WERI-Rb-1 (cell line): Measurements from ENCODE around the gene COASY.
"Not testable (repeated sequence)": the region's sequence is repeated elsewhere in the genome, so short reads cannot be mapped to it uniquely, and the experiment has no call there.

Source experiments
- DNase-seq: peaks from one replicate; pipeline ENCODE4 v3.0.0-alpha.2; 2020
- H3K27ac ChIP-seq: fragments of 250-450 bp; sonication (Bioruptor Pico); 2 replicates; pipeline ENCODE4 v1.5.1; 2020; ENCODE audit warnings: mild to moderate bottlenecking, moderate library complexity
- H3K27me3 ChIP-seq: fragments of 250-450 bp; sonication (Bioruptor Pico); 2 replicates; pipeline ENCODE4 v1.5.1; 2021; ENCODE audit warnings: mild to moderate bottlenecking, low read depth, moderate library complexity; ENCODE audit not compliant: insufficient read depth, severe bottlenecking
- H3K36me3 ChIP-seq: fragments of 250-450 bp; sonication (Bioruptor Pico); 2 replicates; pipeline ENCODE4 v1.5.1; 2020; ENCODE audit warnings: mild to moderate bottlenecking, moderate library complexity
- H3K4me3 ChIP-seq: 2 replicates; pipeline ENCODE4 v1.5.1; 2011; ENCODE audit warnings: low read depth, mild to moderate bottlenecking, control low read depth, low read length
- H3K9me3 ChIP-seq: fragments of 250-450 bp; sonication (Bioruptor Pico); 2 replicates; pipeline ENCODE4 v1.5.1; 2021; ENCODE audit warnings: mild to moderate bottlenecking, moderate library complexity; ENCODE audit not compliant: severe bottlenecking
- TF ChIP-seq, protein P1 (sequence below): IDR thresholded peaks from 2 replicates; pipeline ENCODE4 v1.5.1; 2011; ENCODE audit warnings: low read depth, mild to moderate bottlenecking, control low read depth, inconsistent platforms, low read length

The COASY gene

DNA sequence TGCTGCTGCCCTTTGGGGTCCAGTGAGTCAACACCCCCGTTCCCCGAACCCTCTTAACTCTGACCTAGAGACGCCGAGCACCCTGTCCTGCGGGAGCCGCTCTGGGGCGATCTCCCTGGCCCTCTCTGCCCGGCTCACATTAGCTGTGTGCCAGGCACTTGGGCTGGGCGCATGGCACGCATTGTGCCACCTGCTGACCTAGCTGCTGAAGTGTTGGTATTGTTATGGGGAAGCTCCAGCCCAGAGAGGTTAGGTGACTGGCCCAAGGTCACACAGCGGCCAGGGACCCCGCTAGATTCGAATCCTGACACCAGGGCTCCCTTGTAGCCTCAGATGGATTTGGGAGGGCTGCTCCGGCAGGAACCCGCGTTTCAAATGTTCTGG, 8.1 kb upstream of the COASY start:
- no peak for DNase-seq
- Histone ChIP-seq H3K36me3 (peaks cover 14% of the 10 kb centered on the region), H3K27ac (peak overlapping the region; percentile 91), H3K9me3 (no peaks in the 10 kb centered on the region), H3K27me3 (no peaks in the 10 kb centered on the region), H3K4me3 (peak overlapping the region; percentile 83)
- TF ChIP-seq, protein P1, sequence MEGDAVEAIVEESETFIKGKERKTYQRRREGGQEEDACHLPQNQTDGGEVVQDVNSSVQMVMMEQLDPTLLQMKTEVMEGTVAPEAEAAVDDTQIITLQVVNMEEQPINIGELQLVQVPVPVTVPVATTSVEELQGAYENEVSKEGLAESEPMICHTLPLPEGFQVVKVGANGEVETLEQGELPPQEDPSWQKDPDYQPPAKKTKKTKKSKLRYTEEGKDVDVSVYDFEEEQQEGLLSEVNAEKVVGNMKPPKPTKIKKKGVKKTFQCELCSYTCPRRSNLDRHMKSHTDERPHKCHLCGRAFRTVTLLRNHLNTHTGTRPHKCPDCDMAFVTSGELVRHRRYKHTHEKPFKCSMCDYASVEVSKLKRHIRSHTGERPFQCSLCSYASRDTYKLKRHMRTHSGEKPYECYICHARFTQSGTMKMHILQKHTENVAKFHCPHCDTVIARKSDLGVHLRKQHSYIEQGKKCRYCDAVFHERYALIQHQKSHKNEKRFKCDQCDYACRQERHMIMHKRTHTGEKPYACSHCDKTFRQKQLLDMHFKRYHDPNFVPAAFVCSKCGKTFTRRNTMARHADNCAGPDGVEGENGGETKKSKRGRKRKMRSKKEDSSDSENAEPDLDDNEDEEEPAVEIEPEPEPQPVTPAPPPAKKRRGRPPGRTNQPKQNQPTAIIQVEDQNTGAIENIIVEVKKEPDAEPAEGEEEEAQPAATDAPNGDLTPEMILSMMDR: no peak

DNA sequence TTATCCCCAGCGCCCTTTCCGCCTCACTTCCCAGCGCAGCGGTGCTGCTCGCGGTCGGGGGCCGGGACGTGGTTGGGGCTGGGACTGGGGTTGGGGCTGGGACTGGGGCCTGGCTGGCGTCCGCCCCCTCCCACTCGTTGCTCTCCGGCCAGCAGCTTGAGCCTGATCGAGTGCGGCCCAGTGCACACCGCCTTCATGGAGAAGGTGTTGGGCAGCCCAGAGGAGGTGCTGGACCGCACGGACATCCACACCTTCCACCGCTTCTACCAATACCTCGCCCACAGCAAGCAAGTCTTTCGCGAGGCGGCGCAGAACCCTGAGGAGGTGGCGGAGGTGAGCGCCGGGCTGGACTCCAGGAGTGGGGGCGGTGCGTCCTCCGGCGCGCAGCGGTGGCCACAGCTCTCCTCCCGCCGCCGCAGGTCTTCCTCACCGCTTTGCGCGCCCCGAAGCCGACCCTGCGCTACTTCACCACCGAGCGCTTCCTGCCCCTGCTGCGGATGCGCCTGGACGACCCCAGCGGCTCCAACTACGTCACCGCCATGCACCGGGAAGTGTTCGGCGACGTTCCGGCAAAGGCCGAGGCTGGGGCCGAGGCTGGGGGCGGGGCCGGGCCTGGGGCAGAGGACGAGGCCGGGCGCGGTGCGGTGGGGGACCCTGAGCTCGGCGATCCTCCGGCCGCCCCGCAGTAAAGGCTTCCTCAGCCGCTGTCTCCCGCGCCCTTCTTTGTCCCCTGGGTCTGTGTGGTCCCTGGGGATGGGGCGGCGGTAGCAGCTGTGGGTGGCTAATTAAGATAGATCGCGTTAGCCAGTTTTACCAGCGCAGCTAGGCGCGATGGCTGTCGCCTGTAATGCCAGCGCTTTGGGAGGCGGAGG, 7.5 kb upstream of the COASY start:
- Histone ChIP-seq H3K4me3 (peak overlapping the region; percentile 83), H3K36me3 (peaks cover 14% of the 10 kb centered on the region), H3K27me3 (no peaks in the 10 kb centered on the region), H3K9me3 (no peaks in the 10 kb centered on the region), H3K27ac (peak overlapping the region; percentile 91)
- peak; percentile 96 for DNase-seq
- TF ChIP-seq, protein P1: 0 out of 2 replicates have a peak, but pooled peaks have one; percentile 14

DNA sequence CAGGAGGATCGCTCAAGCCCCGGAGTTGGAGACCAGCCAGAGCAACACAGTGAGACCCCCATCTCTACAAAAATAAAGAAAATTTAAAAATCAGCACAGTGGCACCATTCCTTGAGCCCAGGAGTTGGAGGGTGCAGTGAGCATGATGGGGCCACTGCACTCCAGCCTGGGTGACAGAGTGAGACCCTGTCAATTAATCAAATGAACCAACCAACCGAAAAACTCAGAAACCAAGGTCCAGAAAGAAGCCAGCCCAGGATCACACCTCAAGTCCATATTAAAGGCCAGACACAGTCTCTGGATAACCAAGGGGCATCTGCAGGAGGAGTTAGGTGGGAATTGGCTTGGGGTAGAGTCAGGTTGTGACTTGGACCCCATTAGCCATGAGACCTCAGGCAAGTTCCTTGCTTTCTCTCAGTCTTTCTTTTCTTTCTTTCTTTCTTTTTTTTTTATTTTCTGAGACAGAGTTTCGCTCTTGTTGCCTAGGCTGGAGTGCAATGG, 6.8 kb upstream of the COASY start:
- H3K9me3 ChIP-seq: no peaks in the 10 kb centered on the region
- TF ChIP-seq, protein P1: no peak
- peak overlapping the region; percentile 91 for H3K27ac ChIP-seq
- peak overlapping the region; percentile 83 for H3K4me3 ChIP-seq
- peaks cover 14% of the 10 kb centered on the region for H3K36me3 ChIP-seq
- DNase-seq: no peak
- no peaks in the 10 kb centered on the region for H3K27me3 ChIP-seq

DNA sequence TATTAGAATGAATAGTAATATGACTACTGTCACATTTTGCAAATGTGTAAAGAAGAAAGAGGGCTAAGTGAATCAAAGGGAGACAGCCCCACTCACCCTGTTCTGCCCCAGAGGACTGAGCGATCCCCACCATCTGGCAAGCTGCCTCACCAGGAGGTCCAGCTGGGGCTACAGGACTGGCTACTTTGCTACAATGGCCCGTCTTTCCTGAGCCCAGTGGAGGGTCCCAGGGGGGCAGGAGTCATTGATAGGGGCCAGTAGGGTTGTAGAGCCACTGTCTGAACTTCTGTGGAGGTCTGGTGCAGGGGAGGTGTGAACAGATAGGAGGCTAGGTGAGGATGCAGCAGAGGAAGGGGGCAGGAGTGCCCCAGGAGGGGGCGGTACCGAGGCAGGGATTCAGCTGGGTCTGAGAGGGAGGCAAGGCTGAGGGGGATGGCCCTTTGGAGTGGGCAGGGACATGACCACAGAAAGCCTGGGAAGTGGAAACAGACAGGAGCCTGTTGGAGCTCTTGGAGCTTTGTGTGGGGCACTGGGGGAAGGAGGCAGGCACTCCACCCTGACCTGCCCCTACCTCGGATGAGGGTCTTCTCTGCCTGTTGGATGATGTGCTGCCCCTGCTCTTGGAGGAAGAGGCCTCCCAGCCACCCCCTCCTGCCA, 5.9 kb upstream of the COASY start:
- H3K9me3 ChIP-seq, H3K27ac ChIP-seq, H3K4me3 ChIP-seq, H3K27me3 ChIP-seq: not testable (repeated sequence)
- TF ChIP-seq, protein P1: peak; percentile 18; the same call in 1 of the 2 replicates
- peaks cover 14% of the 10 kb centered on the region for H3K36me3 ChIP-seq
- DNase-seq: peak; percentile 92

DNA sequence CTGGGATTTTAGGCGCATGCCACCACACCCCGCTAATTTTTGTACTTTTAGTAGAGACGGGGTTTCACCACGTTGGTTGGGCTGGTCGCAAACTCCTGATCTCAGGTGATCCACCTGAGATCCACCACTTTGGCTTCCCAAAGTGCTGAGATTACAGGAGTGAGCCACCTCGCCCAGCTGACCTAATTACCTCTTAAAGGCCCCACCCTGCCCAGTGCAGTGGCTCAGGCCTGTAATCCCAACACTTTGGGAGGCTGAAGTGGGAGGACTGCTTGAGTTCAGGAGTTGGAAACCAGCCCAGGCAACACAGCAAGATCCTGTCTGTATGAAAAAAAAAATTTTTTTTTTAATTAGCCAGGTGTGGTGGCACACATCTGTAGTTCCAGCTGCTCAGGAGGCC, 2.9 kb upstream of the COASY start:
- TF ChIP-seq, protein P1: no peak
- Histone ChIP-seq H3K4me3 (no peak overlapping the region), H3K9me3 (no peaks in the 10 kb centered on the region), H3K27ac (no peak overlapping the region; the same call in 1 of the 2 replicates), H3K27me3 (no peaks in the 10 kb centered on the region), H3K36me3 (peaks cover 12% of the 10 kb centered on the region)
- DNase-seq: peak; percentile 57
